Mammary microvascular endothelial cell (primary cell): ENCODE results near the gene SMLR1. TPM values are rescaled to one million over a fixed set of nuclear protein-coding genes. Genes with fewer than 3 reads are reported as not detected.

Source experiments
- total RNA-seq: library from RNA; depleted of rRNA; stranded (reverse); fragments of >200 nt; gene quantifications from 2 replicates; pipeline ENCODE4 v1.2.3, GENCODE V29; 2015

The SMLR1 gene
- not detected in 2 replicates for total RNA-seq

GRCh38 chr6:130827247-130828149 is at the start of gene SMLR1:
SMLR1 (plus strand) TSS chr6:130827406; CDS start chr6:130827414, 8 bp downstream.

Other genes with a start within 250 kb of the SMLR1 start
- gene EPB41L2, start 235.8 kb downstream of the SMLR1 start, total RNA-seq, result 40.4 and 42.1 TPM in 2 replicates